GM19455 (cell line): ENCODE measurements around the gene PRKCA.
"Not testable (repeated sequence)": the region's sequence is repeated elsewhere in the genome, so short reads cannot be mapped to it uniquely, and the experiment has no call there.

Experiments
- ATAC-seq: cut with Tn5 transposase; IDR thresholded peaks from one replicate; pipeline ENCODE4 v1.9.1; 2021; ENCODE audit not compliant: unreplicated experiment

PRKCA gene

DNA sequence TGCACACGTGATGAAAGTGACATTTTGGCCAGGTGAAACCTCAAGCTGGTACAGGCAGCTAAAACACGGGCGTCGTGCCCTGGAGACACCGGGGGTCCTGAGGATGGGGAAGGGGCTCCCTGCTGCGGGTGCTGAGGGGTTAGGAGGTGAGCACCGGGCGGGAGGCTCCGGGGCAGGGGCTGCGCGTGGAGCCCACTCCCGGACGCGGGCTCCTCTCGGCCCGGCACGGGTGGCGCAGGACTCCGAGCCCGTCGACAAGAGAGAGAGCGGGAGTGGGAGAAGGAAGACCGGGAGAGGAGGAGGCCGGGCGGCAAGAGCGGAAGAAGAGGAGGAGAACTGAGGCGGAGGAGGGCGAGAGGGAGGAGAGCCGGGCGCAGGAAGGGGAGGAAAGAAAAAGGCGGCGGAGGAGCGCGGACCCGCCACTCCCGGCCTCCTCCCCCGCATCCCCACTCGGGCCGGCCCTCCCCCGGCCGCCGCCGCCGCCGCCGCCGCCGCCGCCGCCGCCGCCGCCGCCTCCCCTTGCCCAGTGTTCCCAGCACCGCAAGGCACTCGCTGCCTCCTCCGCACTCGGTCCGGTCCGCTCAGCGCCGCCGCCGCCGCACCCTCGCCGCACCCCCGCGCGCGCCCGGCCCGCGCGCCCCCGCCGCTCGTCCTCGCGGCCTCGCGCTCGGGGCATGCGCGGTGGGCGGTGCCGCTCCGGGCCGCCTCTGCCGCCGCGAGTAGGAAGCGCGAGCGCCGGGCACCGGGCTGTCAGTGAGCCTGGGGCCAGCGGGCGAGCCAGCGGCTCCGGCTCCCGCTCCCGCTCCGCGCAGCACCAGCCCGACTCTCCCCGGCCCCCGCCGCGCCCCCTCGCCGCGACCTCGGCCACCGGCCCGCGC, at the start of gene PRKCA:
PRKCA (plus strand) TSS at position 750 of the 878 bp plus-strand sequence.
- ATAC-seq = peak; percentile 78

DNA sequence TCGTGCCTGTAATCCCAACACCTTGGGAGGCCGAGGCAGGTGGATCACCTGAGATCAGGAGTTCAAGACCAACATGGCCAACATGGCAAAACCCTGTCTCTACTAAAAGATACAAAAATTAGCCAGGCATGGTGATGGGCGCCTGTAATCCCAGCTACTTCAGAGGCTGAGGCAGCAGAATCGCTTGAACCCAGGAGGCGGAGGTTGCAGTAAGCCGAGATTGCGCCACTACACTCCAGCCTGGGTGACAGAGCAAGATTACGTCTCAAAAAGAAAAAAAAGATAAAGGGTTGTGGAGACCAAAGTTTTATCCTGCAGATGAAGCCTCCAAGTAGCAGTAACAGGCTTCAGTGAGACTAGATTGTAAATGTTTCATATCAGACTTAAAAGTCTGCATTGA, 49.0 kb upstream of the PRKCA start:
- not testable (repeated sequence) for ATAC-seq

DNA sequence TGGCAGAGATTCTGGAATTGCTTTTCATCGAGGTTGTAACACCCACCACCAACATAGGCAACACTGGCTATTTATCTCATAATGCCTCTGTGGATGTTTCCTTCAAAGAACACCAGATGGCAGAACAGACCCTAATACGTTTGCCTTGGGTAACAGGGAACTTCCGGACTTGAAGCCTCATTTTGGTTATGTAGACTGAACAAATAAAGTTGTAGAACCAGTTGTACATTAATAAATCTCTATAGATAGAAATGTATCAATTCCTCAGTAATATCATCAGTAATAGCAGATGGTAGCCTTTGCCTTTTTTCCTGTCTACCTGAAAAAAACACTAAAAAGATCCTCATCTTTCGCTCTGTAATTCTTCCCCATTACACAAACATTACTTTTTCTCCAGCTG, 47.3 kb upstream of the PRKCA start:
- ATAC-seq = peak; percentile 57

DNA sequence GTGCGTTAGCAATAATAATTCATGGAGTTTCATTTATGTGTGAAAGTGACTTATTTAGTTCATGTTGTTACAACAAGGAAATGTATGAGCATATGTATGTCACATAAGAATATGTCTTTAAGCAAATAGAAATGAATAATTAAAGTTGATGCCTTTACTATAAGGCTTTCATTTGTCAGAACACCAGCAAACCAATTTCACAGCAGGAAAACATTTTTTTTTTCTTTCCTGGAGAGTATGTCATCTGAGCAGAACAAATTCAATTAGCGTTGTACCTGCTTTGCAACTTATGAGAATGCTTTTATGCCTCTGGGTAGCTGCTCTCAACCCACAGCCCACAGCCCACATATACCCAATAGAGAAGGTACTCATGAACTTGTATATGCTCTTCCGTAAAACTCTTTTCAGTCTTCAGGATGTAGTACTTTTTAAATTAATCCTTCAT, 46.9 kb upstream of the PRKCA start:
- no peak for ATAC-seq

DNA sequence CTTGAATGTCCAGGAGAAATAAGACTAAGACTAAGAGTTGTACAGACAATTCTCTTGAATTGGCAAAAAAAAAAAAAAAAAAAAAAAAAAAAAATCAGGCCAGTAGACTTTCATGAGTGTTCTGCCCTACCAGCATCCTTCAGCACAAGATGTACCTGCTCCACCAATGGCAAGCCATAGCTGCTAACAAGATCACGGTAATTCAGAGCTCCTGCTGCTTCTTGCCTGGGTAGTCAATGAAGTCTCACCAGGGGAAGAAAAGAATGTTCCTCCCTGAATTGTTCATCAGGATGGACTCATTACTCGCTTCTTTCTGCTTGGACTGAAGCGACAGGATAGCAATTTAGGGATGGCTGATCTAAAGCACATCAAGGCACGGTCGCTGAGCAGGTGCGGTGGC, 42.1 kb upstream of the PRKCA start:
- ATAC-seq = no peak

DNA sequence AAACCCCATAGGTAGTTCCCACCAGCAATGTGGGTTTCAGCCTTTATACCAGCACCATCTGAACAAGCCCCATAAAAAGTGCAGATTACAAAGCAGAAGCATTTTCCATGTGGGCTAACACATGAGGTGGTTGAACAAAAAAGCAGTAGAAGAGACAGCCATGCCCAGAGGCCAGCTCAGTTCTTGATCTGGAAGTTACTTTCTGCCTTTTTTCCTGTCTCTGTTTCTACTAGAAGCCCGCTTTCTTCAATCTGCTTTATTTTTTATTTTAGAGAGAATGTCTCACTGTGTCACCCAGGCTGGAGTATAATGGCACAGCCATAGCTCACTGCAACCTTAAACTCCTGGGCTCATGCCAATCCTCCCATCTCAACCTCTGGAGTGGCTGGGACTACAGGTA, 41.7 kb upstream of the PRKCA start:
- ATAC-seq = no peak

DNA sequence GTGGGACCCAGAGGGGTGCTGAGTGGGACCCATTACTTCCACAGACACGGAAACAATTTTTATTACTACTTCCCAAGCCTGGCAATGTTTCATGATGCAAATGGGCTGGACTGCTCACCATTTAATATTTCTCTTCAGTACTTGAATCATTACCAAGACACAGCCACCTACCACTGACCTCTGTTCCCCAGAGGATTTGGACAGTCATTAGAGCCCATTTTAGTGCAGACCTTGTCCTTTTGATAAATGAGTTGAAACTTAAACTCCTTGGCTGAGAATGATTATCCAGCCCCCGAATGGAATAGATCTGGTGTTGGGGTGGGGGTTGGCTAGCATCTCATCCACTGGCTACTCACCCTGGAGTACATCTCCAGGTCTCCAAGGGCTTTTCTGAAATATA, 39.6 kb upstream of the PRKCA start:
- no peak for ATAC-seq

DNA sequence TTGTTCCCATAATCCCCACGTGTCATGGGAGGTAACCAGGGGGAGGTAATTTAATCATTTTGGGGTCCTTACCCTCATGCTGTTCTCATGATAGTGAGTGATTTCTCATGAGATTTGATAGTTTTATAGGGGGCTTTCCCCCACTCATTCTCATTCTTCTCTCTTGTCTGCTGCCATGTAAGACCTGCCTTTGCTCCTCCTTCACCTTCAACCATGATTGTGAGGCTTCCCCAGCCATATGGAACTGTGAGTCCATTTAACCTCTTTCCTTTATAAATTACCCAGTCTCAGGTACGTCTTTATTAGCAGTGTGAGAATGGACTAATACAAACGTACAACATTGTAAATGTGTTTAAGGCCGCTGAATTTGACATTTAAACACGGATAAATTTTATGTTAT, 37.7 kb upstream of the PRKCA start:
- no peak for ATAC-seq

DNA sequence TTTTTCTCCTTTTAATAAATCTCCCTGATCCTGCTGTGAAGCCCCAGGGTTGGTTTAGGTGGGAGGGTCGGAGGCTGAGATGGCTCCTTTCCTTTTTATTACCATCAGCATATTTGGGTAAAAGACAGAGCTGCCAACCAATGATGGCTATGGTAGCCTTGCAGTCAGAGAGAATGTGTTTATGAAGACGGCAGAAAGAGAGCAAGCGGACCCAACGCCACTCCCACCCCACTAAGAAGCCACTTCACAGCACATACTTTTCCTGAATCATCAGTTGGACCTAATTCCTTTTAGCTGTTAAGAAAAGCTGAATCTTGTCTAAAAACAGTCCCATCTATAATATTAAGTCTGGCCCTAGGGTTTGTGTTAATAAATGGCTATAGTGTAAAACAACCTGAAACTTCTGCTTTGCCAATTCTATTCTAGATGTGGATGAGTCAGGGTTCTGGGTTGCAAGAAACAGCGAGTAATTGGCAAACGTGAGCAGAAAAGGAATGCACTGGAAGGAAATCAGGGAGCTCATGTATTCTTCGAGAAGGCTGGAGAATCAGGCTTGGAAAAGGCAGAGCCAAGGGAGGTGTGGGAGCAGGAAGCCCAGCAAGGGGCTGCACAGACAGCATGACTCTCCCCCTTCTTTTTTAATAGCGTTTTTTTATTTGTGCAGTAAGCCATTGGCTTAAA, 34.0 kb upstream of the PRKCA start:
- no peak for ATAC-seq

DNA sequence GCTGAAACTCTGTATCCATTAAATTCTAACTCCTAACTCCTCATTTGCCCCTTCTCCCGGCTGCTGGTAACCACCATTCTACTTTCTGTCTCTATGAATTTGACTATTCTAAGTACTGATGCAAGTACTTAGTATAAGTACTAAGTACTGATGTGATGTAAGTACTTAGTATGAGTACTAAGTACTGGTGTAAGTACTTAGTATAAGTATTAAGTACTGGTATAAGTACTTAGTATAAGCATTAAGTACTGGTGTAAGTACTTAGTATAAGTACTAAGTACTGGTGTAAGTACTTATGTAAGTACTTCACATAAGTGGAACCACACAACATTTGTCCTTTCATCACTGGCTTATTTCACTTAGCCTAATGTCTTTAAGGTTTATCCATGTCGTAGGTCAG, 32.3 kb upstream of the PRKCA start:
- ATAC-seq = no peak

DNA sequence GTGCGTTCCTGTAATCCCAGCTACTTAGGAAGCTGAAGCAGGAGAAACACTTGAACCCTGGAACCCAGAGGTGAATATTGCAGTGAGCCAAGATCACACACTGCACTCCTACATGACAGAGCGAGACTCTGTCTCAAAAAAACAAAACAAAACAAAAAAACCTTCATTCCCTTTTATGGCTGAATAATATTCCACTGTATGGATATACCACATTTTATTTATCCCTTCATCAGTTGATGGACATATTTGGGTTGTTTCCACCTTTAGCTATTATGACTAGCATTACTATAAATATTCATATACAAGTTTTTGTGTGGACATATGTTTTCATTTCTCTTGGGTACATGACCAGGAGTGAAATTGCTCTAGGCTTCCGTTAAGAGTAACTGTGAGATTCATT, 30.9 kb upstream of the PRKCA start:
- ATAC-seq = no peak

DNA sequence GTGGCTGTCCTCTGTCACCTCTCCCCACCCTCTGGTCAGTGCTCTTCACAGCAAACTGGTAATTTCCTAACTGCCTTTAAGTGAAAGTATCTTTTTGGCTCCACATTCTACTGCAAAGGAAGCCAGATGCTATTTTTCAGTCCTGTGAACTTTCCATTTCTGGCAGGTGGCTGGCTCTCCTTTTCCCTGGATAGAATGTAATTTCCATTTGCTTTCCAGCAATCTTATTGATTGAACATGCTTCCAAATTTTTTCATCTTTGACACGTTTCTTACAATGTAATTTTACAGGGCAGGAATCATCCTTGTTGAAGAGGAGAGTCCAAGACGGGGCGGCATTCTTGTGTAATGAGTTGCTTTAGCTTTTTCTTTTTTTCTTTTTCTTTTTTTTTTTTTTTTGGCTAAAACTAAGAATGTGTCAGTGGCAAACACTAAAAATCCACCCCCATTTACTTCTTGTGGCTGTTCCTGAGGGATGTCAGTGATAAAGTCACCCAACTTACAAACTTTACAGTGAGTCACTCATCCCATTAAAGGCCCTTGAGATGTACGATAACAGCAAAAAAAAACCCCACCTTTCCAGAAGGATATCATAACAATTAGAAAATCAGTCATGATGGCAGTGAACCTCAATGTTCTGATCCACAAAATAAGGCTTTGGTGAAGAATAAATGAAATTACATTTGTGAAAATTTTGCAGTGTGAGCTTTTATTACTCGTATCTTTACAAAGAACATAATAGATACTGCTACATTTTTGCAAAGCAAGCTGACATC, 29.4 kb upstream of the PRKCA start:
- no peak for ATAC-seq

DNA sequence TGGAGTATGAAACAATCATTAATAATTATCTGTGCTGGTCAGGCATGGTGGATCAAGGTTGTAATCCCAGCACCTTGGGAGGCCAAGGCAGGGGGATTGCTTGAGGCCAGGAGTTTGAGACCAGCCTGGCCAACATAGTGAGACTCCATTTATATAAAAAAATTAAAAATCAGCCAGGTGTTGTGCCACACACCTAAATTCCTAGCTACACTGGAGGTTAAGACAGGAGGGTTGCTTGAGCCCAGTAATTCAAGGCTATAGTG, 28.9 kb upstream of the PRKCA start:
- no peak for ATAC-seq

DNA sequence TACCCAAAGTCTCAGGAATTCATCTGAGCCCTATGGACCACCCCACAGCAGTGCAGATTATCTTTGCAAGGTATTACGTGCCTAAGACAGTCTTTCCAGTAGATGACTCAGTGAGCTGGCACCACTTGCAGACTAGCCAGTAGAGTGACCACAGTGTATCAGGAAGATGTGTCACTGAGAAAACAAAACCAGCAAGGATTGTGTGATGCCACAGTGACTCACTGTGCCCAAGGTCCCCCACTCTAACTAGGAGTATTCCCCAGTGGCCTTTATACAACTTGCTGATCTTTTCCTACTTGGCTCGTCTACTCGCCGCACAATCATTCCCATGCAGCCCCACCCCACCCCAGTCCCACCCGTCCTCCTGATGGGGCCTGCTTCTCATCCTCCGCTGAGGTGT, 26.8 kb upstream of the PRKCA start:
- no peak for ATAC-seq

DNA sequence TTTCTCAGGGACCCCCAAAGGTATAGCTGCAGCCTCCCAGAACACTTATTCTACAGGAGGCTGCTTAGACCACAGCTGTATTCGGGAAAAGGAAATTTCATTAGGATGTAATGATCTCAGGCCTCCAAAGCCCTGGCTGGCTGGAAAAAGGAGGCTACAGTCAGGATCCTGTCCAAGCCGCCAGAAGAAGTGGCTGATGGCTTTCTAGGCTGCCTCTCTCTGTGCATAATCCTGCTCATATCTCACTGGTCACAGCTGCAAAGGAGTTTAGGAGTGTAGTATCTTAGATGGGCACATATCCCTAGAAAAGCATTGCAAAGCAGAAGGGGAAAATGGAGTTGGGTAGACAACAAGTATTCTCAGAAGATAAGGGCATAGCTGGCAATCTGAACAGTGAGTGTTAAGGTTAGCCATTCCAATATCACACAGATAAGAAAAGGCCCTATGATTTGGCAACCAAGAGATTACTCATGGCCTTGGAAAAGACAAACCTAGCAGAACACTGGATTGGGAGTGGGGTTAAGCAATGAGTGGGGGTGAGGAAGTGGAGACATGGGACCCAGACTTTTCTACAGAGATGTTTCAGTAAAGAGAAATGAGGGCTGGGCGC, 26.0 kb upstream of the PRKCA start:
- ATAC-seq = no peak

DNA sequence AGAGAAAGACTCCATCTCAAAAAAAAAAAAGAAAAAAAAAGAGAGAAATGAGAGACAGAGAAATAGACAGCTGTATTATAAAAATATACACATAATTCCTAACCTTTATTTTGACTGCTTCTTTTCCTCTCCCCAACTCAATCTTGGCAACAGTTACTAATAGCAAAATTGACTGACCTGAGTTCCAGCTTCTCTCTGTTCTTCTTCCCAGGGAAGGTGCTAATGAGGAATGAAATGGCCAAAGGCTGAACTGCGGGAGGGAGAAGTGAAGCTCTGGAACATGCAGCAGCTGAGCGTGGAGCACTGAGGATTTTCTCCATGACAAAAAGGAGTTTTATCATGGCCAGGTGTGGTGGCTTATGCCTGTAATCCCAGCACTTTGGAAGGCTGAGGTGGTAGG, 25.2 kb upstream of the PRKCA start:
- no peak for ATAC-seq

DNA sequence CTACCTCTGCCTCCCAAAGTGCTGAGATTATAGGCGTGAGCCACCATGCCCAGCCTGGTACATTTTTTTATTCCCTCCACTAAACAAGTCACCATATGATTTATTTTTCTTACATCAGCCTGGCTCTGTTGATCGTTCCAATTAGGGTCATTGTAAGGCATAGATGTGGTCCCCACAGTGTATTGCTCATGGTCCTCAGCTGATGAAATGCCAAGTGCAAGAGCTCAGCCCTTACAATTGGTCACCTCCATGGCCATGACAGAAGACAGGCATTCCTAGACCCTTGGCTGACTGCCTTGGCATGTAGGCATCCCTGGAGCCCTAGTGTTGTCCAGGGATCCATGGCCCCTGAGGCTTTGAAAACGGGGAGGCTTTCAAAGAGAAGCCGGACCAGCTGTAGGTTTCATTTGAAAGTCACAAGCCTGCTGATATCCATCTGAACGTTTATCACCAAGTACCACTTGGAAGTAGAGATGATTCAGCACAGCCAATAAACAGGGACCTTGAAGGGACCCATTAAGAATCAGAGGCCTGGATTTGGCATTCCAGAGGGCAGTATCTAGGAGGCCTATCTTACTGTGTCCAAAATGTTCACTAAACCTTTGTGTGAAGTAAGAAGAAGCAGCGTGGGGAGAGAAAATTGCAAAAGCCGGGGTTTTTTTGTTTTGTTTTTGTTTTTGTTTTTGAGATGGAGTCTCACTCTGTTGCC, 20.6 kb upstream of the PRKCA start:
- ATAC-seq = no peak

DNA sequence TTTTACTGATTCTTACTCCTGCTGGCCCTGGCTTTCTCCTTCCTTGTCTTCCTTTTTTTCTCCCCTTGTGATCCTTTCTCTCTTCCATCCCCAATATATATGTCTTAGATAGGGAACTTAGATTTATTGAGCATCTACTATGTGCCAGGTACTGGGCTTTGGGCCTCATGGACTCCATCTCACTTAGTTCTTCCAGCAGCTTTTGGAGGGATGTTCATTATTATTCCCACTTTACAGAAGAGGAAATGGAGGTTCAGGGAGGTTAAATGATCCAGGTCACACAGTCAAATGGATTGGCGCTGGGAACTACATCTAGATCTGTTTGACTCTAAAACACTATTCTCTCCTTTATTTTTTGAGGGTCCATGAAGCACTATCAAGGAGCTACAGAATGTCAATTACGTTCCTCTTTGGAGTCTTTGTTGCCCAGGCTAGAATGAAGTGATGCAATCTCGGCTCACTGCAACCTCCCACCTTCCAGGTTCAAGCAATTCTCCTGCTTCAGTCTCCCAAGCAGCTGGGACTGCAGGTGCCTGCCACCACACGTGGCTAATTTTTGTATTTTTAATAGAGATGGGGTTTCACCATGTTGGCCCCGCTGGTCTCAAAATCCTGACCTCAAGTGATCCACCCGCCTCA, 19.0 kb upstream of the PRKCA start:
- no peak for ATAC-seq

DNA sequence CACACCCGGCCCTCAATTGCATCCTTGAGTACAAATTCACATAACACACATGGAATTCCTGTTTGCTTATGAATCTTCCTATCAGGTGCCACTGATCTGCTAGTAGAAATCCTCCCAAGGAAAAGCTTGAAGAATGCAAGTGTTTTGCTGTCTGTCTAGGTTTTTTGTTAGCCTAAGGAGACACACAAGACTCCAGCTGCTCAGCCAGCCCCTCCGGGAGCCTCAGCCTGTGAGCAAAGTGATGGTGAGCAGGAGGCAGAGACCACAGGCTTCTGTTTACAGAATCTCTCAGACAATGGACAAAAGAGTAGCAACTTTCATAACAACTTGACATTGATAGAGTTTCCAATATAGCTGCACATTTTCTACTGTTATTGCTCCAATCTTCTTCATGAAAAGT, 18.4 kb upstream of the PRKCA start:
- ATAC-seq = no peak

DNA sequence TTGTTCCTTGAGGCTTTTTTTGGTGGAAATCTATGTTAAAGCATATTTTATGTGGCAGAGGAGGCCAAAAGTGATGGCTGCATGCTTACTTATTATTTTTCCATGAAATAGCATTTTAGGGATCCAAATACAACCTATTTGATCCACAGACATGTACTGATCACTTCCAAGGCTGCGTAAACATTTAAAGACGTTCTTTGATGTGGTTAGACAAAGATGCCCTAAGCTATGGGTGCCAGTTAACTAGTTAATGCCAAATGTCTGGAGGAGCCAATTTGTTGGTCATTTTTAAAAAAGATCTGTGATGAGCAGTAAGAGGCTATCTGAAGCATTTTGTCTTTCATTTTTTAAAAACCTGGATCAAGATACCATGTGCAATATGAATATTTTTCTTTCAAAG, 17.3 kb upstream of the PRKCA start:
- ATAC-seq = no peak
